Measurements from ENCODE around the gene JAKMIP1.
"Not testable (repeated sequence)": the region's sequence is repeated elsewhere in the genome, so short reads cannot be mapped to it uniquely, and the experiment has no call there.

The JAKMIP1 gene

DNA sequence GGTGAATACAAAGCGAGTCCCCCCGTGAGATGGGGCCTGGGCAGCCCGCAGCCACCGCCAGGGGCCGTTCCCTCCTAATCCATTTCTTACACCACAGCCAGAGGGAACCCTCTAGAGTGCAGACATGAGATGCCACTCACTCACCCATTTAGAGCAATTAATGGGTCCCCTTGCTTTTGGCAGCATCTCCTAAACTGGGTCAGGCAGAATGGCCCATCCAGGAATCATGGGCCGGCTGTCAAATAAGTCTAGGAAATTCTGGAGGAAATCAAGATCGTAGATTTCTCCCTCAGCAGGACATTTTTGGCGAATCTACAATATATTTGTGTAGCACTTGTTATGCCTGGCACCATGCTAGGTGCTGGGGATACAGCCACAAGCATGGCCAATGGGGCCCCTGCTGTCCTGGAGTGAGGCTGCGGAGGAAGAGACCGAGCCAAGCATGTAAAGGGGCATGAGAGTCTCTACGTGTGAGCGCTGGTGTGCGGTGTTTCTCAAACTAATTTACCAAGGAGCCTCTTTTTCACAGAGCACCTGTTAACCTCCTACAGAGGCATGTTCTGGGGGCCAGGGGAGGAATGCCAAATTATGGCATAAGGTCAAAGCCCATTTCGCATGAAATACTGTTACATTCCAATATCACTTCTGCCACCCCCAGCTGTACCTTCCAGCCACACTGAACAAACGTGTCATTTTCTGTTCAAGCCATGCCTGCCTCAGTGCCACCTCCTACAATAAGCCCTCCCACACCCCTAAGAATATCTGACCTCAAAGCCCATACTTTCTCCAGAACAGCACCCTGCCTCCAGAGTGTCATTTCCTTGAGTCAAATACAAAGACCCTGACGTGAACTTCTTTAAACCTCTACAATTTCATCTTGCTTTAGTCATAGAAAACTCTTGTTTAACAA, 28.1 kb upstream of the JAKMIP1 start:
- DNase-seq, result no peak

DNA sequence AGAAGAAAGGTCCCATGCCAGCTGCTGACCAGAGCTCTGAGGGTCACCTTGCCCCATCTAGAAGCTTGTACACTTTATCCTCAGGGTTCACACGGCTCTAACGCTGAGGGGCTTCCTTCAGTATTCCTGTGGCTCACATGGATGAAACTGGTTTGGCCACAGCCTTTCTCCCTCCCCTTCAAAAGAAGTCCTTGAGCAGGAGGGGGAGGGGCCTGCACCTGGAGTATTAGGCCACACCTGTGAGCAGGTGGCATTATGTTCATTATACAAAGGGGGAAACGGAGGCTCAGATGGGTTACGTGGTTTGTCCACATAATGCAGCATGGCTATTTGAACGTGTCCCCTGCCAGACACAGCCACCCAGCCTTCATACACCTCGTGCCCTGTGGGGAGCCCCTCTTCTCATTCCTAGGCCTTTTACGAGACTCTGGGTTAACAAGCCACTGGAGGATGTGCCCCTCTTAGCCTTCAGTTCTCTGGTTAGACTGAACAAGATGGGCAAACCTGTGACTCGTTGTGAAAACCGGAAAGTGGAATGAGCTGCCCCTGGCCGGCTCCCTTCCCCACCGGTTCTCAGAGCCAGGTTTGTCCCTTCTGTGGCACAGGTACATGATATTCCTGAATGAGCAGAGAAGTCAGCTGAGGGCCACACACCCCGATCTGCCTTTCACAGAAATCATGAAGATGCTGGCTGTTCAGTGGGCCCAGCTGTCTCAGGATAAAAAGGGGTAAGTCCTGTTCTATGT, 27.2 kb upstream of the JAKMIP1 start:
- no peak for DNase-seq

DNA sequence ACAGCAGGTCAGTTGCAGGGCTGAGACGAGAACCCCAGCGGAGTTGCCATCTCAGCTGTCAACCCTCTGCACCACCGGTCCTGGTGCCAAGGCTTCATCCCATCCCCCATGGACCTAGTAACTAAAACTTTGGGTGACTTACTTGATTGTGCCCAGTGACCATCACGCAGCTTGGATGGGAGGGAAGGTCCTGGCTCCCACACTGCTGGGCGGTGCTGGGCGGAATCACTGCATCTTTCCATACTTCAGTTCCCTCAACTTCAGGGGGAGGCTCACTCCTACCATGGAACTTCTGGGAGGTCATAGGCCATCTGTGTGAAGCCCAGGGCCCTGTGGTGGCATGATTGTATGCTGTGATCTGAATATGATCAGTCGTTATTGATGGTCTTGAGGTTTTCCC, 26.2 kb upstream of the JAKMIP1 start:
- no peak for DNase-seq

DNA sequence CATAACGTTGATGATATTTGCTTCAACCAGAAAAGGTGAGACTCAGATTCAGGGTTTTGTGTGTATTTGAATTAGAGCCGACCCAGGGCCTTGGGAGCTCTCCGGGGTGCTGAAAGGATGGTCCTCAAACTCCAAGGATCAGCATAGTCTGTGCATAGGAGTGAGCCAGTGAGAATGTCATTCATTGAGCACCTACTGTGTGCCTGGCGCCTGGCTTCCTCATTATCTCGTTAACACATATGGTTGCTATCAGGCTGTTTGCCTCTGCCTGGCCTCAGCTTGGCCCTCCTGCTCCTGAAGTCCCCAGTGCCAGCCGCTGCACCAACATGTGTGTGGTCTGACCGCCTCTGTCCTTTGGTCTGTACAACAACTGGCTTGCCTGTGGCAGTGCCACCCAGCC, 25.1 kb upstream of the JAKMIP1 start:
- DNase-seq, result no peak

DNA sequence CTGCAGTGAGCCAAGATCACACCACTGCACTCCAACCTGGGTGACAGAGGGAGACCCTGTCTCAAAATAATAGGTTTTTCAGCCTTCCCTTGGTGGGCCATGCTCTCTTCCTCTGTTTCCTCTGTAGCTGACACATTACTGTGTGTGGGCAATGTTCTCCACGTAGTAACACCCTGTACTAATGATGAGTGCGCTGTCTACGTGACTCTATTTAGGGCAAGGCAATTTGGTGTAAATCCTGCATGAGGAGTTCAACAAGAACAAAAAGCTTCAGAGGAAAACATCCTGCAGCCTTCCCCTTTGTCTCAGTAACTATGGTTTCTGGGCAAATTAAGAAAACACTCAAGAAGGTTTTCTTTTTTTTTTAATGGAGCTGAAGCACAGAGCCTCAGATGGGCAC, 24.4 kb upstream of the JAKMIP1 start:
- no peak for DNase-seq

DNA sequence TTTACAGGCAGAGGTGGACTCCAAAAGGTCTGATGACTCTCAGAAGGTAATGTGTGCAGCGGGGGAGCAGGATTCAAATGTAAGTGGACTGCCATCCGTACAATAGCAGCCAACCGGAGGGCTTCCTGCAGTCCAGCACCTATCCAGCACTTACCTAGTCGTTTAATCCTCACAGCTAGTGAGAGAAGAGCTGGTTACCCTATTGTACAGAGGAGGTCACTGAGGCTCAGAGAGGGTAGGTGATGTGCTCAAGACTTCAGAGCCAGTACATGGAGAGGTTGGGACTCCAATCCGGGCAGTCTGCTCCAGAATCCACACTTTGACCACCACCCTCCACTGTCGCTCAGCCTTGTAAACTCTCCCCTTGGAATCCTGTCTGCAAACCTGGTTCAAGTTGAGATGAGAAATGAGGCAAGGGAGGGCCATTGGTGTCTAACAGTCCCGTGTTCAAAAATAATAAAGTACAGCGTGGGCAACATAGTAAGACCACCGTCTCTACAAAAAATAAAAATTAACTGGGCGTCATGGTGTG, 22.5 kb upstream of the JAKMIP1 start:
- no peak for DNase-seq

DNA sequence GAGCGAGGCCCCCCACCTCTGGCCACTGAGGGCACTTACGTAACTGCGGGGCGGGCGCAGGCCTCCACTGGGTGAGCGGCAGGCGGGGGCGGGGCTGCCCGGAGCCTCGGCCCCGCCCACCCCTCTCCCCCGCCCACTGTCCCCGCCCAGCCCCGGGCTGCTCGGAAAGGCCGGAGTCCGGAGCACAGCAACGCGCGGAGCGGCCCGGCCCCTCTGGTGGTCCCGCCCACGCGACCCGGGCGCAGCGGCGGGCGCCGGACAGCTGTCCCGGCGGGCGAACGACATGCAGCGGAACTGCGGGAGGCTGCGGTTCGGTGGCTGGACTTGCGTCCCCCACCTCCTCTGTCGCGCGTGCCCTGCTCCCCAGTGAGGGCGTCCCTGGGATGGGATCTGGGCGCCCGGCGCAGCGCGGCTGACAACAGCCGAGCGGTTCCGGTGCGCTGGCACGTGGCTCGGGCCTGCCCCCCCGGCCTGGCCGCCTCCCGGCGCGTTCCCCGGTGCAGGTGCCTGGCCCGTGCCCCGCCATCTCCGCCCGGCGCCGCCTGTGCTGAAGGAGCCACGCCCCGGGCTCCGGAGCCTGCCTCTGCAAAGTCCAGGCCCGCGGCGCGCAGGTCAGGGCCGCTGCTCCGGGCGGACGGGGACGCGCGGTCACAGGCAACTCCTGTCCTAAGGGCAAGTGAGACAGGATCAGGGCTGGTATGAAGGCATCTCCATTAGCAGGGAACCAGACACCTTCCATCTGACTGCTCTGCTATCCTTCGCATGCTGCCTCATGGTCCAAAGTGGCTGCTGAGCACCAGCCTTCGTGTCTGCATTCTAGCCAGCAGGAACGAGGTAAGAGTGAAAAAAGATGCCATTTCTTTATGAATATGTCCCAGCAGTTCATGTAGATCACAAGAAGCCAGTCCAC, 21.8 kb upstream of the JAKMIP1 start:
- DNase-seq, result no peak

DNA sequence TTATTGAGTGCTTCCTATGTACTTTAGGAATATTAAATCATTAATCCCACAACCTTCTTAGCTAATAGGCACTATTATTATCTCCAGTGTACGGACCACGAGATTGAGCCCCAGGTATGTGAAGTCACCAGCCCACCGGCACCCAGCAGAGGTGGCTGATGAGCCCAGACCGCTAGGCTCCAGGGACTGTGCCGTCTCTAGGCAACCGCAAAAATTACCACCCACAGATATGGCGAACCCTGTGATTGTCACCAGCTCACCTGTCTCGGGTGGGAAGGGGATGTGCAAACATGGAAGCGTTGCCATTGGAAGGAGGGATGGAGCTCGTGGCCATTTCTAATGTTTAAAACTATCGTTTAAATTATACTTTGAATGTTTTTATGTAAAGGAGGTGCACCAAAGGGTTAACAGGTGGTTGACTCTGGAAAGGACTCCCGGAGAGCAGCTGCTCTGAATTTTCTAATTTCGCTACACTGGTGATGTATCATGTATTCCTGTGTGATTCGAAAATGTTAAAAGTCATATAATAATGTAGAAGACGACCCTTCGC, 21.0 kb upstream of the JAKMIP1 start:
- DNase-seq, result no peak

DNA sequence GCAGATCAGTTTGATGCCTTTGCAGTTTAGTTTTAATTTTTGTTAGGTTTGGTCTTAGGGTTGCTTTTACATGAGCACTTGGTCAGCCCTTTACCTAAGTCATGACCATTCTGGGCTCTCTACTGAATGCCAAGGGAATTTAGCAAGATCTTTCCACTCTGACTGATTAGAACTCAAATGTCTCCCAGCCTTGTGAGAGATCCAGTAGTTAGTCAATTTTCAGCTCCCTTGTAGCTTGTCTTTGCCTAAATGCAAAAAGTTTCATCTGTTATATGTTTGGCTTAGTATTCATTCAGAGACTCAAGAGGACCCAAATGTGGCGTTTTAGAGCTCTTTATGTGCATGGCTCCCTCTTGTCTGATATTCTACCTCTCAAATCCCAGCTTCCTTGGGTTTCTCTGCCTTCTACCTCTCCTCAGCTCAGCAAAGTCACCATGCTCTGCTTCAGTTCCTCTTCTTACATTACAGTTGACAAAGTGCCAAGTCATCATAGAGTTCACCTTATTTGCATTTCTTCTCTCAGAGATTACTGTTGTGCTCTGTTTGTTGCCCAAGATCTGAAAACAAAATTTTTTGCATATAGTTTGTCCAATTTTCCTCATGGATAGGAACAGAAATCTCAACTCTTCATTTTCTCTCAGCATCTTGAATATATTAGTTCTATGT, 17.5 kb upstream of the JAKMIP1 start:
- DNase-seq, result no peak

DNA sequence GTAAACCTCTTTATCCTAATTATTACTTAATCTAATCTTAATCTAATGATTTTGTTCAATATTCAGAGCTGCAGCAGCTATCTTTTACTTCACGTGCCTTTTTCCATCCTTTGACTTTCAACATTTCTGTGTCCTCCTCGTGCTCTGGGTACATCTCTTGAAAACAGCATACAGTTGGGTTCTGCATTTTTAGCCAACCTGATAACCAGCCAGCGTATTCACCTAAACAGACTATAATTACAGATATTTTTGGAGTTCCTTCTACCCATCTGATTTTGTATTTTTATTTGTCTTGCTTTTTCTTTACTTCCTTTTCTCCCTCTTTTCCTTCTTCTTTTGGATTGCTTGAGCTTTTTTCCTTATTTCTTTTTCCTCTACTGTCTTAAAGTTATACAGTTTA, 16.2 kb upstream of the JAKMIP1 start:
- DNase-seq, result no peak

DNA sequence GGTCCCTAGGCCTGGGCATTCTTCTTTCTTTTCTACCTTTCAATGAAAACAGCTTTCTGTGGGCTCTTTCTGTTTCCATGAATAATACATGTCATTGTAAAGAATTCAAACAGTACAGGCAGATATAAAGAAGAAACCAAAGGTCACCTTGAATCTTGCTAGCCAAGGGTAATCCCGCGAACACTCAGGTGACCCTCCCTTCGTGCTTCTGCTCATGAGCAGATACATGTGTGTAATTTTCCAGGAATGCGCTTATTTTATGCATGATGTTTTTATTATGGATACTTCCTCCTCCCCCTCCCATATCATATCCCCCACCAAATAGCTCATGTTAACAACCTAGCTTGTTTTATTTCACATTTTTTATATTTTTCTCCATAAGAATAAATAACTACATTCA, 9.6 kb upstream of the JAKMIP1 start:
- DNase-seq, result no peak

DNA sequence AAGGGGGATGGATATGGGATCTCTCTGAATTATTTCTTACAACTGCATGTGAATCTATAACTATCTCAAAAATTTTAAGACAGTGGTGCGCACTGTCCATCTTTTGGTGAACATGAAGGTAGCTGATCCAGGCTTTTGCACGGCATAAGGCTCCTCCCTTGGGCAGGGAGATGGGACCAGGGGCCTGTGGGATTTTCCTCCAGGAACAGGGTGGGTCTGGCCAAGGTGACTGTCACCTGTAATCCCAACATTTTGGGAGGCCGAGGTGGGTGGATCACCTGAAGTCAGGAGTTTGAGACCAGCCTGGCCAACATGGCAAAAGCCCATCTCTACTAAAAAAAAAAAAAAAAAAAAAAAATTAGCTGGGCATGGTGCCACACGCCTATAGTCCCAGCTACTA, 8.9 kb upstream of the JAKMIP1 start:
- DNase-seq, result not testable (repeated sequence)

DNA sequence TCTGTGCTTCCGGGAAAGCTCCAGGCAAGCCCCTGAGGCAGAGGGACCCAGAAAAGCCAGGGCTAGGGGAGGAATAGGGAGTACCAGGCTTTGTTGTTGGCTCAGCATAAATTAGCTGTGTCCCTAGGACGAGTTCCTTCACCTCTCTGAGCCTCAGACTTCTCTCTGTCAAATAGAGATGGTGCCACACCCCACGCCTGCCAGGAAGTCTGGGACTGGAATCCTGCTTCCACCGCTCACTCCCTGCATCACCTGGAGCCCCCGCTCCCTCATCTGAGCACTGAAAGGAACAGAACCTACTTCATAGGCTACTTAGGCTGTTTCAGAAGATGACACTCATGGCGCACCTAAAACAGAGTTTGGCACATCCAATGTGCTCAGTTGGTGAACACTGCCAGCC, 8.1 kb upstream of the JAKMIP1 start:
- no peak for DNase-seq

DNA sequence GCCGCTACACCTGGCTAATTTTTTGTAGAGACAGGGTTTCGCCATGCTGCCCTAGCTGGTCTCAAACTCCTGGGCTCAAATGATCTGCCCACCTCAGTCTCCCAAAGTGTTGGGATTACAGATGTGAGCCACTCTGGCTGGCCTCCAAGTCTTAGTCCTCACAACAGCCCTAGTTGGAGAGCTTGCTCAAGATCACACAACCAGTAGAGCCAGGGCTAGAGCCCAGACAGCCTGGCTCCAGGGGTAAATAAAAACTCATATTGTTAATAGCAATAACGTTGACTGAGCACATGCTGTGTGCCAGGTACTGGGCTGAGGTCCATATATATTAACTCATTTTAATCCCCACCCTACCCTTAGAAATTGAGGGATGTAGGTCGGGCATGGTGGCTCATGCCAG, 7.3 kb upstream of the JAKMIP1 start:
- no peak for DNase-seq

DNA sequence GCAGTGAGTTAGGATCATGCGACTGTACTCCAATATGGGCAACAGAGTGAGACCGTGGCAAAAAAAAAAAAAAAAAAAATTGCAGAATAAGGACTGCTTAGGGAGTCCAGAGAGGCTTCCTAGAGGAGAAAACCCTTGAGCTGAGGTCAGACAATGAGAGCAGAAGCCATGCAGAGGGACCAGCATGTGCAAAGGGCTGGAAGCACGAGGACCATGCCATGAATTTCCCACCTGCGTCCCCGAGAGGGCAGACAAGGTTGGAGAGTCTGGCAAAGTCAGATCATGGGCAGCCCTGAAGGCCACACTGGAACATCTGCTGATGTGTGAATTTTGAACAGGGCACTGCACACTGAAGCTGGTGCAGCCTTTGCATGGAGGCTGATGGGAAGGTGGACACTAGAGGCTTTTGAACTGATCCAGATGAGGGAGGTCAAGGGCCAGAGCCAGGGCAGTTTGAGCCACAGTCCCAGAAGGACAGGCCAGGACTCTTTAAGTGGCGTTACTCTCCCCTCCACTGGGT, 6.5 kb upstream of the JAKMIP1 start:
- no peak for DNase-seq

DNA sequence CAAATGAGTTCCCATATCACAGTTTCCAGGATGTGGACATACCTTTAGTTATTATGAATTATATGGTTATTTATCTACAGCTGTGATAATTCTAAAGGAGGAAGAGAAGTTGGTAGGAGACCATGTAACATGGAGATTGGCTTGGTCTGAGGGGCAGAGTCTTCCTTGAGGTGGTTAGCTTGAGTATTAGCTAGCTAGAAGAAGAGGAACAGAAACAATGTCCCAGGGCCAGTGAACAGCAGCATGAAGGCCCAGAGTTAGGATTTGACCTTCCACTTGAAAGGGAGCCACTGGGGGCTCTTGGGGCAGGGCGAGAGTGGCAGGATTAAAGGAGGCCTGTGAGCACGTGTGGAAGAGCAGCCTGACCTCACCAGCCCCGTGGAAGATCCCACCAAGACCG, 5.6 kb upstream of the JAKMIP1 start:
- no peak for DNase-seq

DNA sequence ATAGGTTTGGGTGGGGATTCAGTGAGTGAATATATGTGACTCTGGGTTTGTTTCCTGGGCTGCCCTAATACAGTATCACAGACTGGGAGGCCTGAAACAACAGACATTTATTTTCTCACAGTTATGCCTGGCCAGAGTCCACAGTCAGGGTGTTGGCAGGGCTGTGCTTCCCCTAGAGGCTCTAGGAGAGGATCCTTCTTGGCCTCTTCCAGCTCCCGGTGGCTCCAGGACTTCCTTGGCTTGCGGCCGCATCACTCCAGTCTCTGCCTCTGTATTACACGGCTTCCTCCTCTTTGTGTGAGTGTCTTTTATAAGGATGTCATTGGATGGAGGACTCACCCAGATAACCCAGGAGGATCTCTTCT, 5.2 kb upstream of the JAKMIP1 start:
- no peak for DNase-seq

DNA sequence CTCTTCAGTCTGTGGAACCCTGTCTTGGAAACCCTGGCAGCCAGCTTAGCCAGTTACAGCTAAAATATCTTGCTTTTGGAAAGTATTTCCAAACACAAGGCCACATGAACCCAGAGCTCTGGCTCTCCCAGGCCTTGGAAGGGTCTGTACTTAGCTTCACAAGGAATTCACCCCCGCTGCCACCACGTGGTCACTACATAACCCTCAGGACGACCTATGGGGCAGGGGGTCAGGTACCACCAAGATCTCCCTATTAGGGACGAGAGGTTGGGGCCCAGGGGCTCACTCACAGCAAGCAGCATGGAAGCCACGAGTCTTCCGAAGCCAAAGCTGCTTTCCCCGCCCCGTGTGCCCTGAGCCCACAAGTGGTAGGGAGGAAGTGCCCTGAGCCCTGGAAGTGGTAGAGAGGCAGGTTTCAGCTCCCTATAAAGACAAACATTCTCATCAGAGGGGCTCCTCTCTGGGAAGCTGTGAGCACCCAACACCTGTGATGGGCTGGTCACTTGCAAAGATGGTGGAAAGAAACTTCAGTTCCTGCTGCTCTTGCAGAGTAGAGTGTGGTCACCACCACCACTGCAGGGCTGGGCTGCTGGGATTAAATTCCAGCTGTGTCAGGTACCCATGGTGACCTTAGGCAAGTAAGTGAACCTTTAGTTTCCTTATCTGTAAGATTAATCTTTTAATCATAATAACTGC, 4.7 kb upstream of the JAKMIP1 start:
- no peak for DNase-seq

DNA sequence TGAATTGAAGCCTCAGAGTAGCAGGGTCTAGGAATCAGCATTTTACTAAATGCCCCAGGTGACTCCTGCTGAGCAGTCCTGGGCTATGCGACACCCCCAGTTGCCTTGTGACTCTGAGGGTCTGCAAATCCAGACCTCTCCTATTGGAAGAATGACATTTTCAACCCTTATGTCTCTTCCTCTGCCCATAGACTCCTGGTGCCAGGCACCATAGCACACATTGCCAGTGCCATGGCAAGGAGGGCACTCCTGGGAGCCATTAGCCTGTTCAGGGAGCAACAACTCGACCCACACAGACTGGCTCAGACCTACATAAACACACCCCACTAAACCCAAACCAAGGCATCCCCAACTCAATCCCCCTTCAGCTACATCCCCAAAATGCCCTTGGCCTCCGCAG, 3.7 kb upstream of the JAKMIP1 start:
- no peak for DNase-seq

DNA sequence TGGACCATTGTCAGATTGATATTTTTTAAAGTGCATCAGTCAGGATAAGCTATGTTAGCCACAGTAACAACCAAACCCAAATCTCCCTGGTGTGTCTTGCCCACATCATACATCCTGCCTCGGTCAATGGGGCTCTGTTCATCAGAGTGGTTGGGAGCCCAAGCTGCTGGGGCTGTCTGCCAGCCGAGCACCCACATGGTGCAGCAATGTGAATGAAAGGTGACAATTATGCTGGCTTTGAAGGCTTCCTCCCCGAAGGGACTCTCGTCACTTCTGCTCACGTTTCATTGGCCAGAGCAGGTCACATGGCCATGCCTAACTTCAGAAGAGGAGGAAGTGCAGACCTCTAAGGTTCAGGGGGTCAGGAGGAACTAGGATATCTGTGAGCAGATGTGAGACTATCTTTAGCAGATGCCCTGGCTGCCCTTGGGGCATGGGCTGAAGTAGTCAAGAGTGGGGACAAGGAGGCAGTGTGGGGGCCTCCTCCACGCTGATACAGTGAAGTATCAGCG, 1.3 kb upstream of the JAKMIP1 start:
- DNase-seq, result no peak

DNA sequence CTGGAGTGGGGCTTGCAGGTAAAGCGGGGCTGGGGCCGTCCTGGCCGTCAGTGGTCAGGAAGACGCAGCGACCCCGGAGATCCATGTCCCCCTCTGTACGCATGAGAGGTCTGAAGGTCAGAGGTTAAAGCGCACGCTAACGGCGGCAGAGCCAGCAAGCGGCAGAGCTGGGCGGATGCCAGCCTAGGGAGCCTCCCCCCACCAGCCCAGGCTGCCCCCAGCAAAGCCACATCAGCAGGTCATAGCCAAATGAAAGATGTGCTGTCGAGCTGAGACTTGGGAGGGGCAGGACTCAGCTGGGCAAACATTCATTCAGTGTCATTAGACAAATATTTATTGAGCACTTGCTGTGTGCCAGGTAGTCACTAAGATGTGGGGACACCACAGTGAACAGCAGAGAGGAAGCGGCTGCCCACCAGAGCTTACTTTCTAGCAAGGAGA, 593 bp upstream of the JAKMIP1 start:
- DNase-seq, result no peak
